Naive thymus-derived CD8-positive, alpha-beta T cell (primary cell): ENCODE data around the gene THEMIS. TPM values are rescaled to one million over a fixed set of nuclear protein-coding genes. Genes with fewer than 3 reads are reported as not detected.

Experiments
- ATAC-seq, 2 donors: fragments of 150-1000 bp; cut with Tn5 transposase in 1 of 2; sonication (Bioruptor Pico), chemical (Tn5 transposase) in 1 of 2; 1 replicate in 1 of 2; 2 replicates in 1 of 2; pipeline ENCODE4 v1.10.0; 2021; ENCODE audit warnings: mild to moderate bottlenecking in 2 of 2, moderate library complexity in 2 of 2
- POLR2A ChIA-PET: fragments of 350-600 bp; sonication (Branson Sonifier 250); formaldehyde crosslinking; loops from one replicate; lab custom pipeline; 2021; ENCODE audit warnings: antibody characterized with exemption; lab: Charles Lee
- DNase-seq, 10 donors: peaks; one replicate each; pipeline versions ENCODE4 v3.0.0 to v3.0.0-alpha.2; 2020 to 2022
- H3K27ac Mint-ChIP-seq, 10 donors: one replicate each; pipeline ENCODE4 v1.8.0; 2020 to 2022; ENCODE audit warnings: mild to moderate bottlenecking in 10 of 10, mixed read lengths in 10 of 10, moderate library complexity in 4 of 10, inconsistent platforms in 1 of 10
- H3K27me3 Mint-ChIP-seq, 5 donors: one replicate each; pipeline ENCODE4 v1.8.0; 2021 to 2022; ENCODE audit warnings: mixed read lengths in 5 of 5
- H3K36me3 Mint-ChIP-seq, 3 donors: one replicate each; pipeline ENCODE4 v1.8.0; 2020 to 2022; ENCODE audit warnings: mixed read lengths in 3 of 3, mild to moderate bottlenecking in 2 of 3, inconsistent platforms in 1 of 3
- H3K4me1 Mint-ChIP-seq, 4 donors: one replicate each; pipeline ENCODE4 v1.8.0; 2021 to 2022; ENCODE audit warnings: mixed read lengths in 4 of 4
- H3K4me3 Mint-ChIP-seq, 10 donors: one replicate each; pipeline ENCODE4 v1.8.0; 2020 to 2022; ENCODE audit warnings: mild to moderate bottlenecking in 10 of 10, mixed read lengths in 10 of 10, moderate library complexity in 6 of 10, inconsistent platforms in 1 of 10
- H3K9me3 Mint-ChIP-seq, 9 donors: one replicate each; pipeline ENCODE4 v1.8.0; 2020 to 2022; ENCODE audit warnings: mixed read lengths in 9 of 9, mild to moderate bottlenecking in 3 of 9, inconsistent platforms in 1 of 9, moderate library complexity in 1 of 9
- polyA plus RNA-seq, 3 donors: library from polyadenylated mRNA; unstranded; fragments of 300-500 nt; fragmentation: Illumina TruSeq; gene quantifications; one replicate each; pipeline ENCODE4 v1.2.3, GENCODE V29; 2021
- total RNA-seq, 8 experiments: library from RNA in 2 of 8; stranded (reverse) in 2 of 8; gene quantifications; one replicate each; pipeline ENCODE4 v1.2.3 and lab custom pipeline; 2021 to 2026

Gene THEMIS
- total and polyA plus RNA-seq, 5 experiments from 2014 or later, result 128 to 212 (median 168) TPM

- DNase-seq (no peak), ATAC-seq (no peak)
- Mint-ChIP-seq H3K27me3 (no peaks in the 10 kb centered on the region), H3K9me3 (peaks cover 21 to 94% (median 37%) of the 10 kb centered on the region in 9 donors), H3K4me1 (peaks cover 0 to 1% (median 0%) of the 10 kb centered on the region in 4 donors), H3K27ac (no peak overlapping the region), H3K36me3 (peaks cover 20 to 56% (median 54%) of the 10 kb centered on the region in 3 donors), H3K4me3 (peak overlapping the region in 1 of 10 donors; percentile 12)
- POLR2A ChIA-PET, result no interaction called here
Measured at GRCh38 chr6:127684501-127684900, 216.4 kb downstream of the THEMIS start.
